SK-N-SH (cell line): Measurements from ENCODE around the gene LIN7A.

Source experiments
- CTCF ChIP-seq: fragments of 200-600 bp; sonication (generic); IDR thresholded peaks from 2 replicates; pipeline ENCODE4 v1.6.1; 2017; ENCODE audit warnings: antibody characterized with exemption, mild to moderate bottlenecking, moderate library complexity
- EP300 ChIP-seq, 2 experiments: IDR thresholded peaks; 2 replicates each; pipeline versions ENCODE4 v1.4.0 to v1.6.1; 2012; ENCODE audit warnings: borderline replicate concordance in 1 of 2, low read depth in 1 of 2, low read length in 1 of 2
- EZH2phosphoT487 ChIP-seq: fragments of 200-600 bp; sonication (generic); IDR thresholded peaks from 2 replicates; pipeline ENCODE4 v1.6.1; 2017; ENCODE audit warnings: low read depth, mixed run types, mild to moderate bottlenecking, antibody characterized with exemption, moderate library complexity, borderline replicate concordance
- JUND ChIP-seq: IDR thresholded peaks from 2 replicates; pipeline ENCODE4 v1.4.0; 2012
- MEF2A ChIP-seq: IDR thresholded peaks from 2 replicates; pipeline ENCODE4 v1.4.0; 2012; ENCODE audit warnings: low read depth, borderline replicate concordance
- MXI1 ChIP-seq: IDR thresholded peaks from 2 replicates; pipeline ENCODE4 v1.6.1; 2012; ENCODE audit warnings: mild to moderate bottlenecking, low read depth, low read length, improper control_type of control experiment
- NRF1 ChIP-seq: IDR thresholded peaks from 2 replicates; pipeline ENCODE4 v1.6.1; 2012; ENCODE audit warnings: low read depth, mild to moderate bottlenecking, low read length
- POLR2AphosphoS5 ChIP-seq: IDR thresholded peaks from 2 replicates; pipeline ENCODE4 v1.6.1; 2012; ENCODE audit warnings: low read depth, low read length
- RCOR1 ChIP-seq: fragments of 150-350 bp; IDR thresholded peaks from 2 replicates; pipeline ENCODE4 v1.6.1; 2017; ENCODE audit warnings: antibody characterized with exemption, low read length
- TF ChIP-seq, protein P1 (sequence below): IDR thresholded peaks from 2 replicates; pipeline ENCODE4 v1.4.0; 2012; ENCODE audit warnings: low read depth, borderline replicate concordance
- TF ChIP-seq, protein P2 (sequence below): fragments of 150-350 bp; IDR thresholded peaks from 2 replicates; pipeline ENCODE4 v1.6.1; 2017; ENCODE audit warnings: antibody characterized with exemption, low read length, low read depth, borderline replicate concordance

- TF ChIP-seq, protein P1, sequence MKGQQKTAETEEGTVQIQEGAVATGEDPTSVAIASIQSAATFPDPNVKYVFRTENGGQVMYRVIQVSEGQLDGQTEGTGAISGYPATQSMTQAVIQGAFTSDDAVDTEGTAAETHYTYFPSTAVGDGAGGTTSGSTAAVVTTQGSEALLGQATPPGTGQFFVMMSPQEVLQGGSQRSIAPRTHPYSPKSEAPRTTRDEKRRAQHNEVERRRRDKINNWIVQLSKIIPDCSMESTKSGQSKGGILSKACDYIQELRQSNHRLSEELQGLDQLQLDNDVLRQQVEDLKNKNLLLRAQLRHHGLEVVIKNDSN: no peak
- TF ChIP-seq EZH2phosphoT487: no peak
- no peak for TF ChIP-seq CTCF
- peak in 1 of 2 experiments; percentile 29; a peak in 1 of 4 replicates for TF ChIP-seq EP300 (IDR thresholded peaks at IDR 0.05; ENCODE audit: borderline replicate concordance in 1 of 2, low read depth in 1 of 2, low read length in 1 of 2)
- no peak for TF ChIP-seq NRF1
- TF ChIP-seq, protein P2, sequence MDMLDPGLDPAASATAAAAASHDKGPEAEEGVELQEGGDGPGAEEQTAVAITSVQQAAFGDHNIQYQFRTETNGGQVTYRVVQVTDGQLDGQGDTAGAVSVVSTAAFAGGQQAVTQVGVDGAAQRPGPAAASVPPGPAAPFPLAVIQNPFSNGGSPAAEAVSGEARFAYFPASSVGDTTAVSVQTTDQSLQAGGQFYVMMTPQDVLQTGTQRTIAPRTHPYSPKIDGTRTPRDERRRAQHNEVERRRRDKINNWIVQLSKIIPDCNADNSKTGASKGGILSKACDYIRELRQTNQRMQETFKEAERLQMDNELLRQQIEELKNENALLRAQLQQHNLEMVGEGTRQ: no peak
- TF ChIP-seq POLR2AphosphoS5: no peak
- TF ChIP-seq RCOR1: peak; percentile 76; the same call in 1 of the 2 replicates
- peak; percentile 38; the same call in 1 of the 2 replicates for TF ChIP-seq MXI1
- no peak for TF ChIP-seq JUND
- TF ChIP-seq MEF2A: no peak
Measured at GRCh38 chr12:80834724-80835123, 103.0 kb downstream of the LIN7A start.
